Heart right ventricle (tissue), 16 donors: ENCODE results near the gene HAPLN3. TPM values are rescaled to one million over a fixed set of nuclear protein-coding genes. Genes with fewer than 3 reads are reported as not detected.

ENCODE experiments used
- ATAC-seq, 8 donors: fragments of 200-7000 bp; cut with Tn5 transposase; one replicate each; pipeline ENCODE4 v1.9.1; 2020; ENCODE audit warnings: mild to moderate bottlenecking in 8 of 8, moderate library complexity in 8 of 8, moderate number of reproducible peaks in 1 of 8
- DNase-seq, 2 donors: peaks; one replicate each; pipeline ENCODE4 v3.0.0-alpha.2; 2020
- H3K27ac ChIP-seq, 10 donors: fragments of 200-600 bp; sonication (generic) in 2 of 10; one replicate each; pipeline versions ENCODE4 v1.5.0 to v1.8.0; 2020 to 2022; ENCODE audit warnings: mild to moderate bottlenecking in 3 of 10
- H3K27me3 ChIP-seq, 7 donors: fragments of 200-600 bp; one replicate each; pipeline ENCODE4 v1.8.0; 2021 to 2022; ENCODE audit warnings: mild to moderate bottlenecking in 2 of 7
- H3K36me3 ChIP-seq, 9 donors: fragments of 200-600 bp; sonication (generic) in 1 of 9; one replicate each; pipeline versions ENCODE4 v1.5.0 to v1.8.0; 2020 to 2022; ENCODE audit warnings: mild to moderate bottlenecking in 2 of 9
- H3K4me1 ChIP-seq, 9 donors: fragments of 200-600 bp; sonication (generic) in 1 of 9; one replicate each; pipeline versions ENCODE4 v1.5.0 to v1.8.0; 2020 to 2022; ENCODE audit warnings: mild to moderate bottlenecking in 4 of 9
- H3K4me3 ChIP-seq, 10 donors: fragments of 200-600 bp; sonication (generic) in 2 of 10; one replicate each; pipeline versions ENCODE4 v1.5.0 to v1.8.0; 2020 to 2022; ENCODE audit warnings: mild to moderate bottlenecking in 7 of 10, moderate library complexity in 2 of 10
- H3K9me3 ChIP-seq, 11 donors: fragments of 200-600 bp in 10 of 11; sonication (generic) in 2 of 11; one replicate each; pipeline versions ENCODE4 v1.5.0 to v1.8.0; 2013 to 2022; ENCODE audit warnings: mild to moderate bottlenecking in 2 of 11, control low read depth in 1 of 11, moderate library complexity in 1 of 11
- WGBS, 2 donors: extraction: QIAGEN DNeasy Blood & Tissue Kit; methylation state at CpG; one replicate each; pipeline ENCODE4 v1.1.7; 2013; ENCODE audit warnings: inconsistent platforms in 1 of 2; 5-methylcytosine and 5-hydroxymethylcytosine counted together
- intact Hi-C, 10 donors: fragments of 100-400 bp; cut with DNase I; formaldehyde crosslinking; loops; one replicate each; pipeline versions ENCODE4 v1.11.1 to v1.14.2; 2022
- polyA plus RNA-seq, 2 donors: library from polyadenylated mRNA; stranded (reverse); fragments of 200-250 nt; gene quantifications; one replicate each; pipeline ENCODE4 v1.2.3, GENCODE V29; 2013
- total RNA-seq, 10 donors: library from RNA; stranded (reverse); fragmentation: NEBNext Ultra II Directional in 3 of 10; extraction: Animal tissue kit (Norgen Biotek cat#: 25700) in 3 of 10; gene quantifications; one replicate each; pipeline versions ENCODE4 v1.2.1 to v1.2.4, GENCODE V29; 2021 to 2023
- TF ChIP-seq, protein P1 (sequence below), 9 donors: fragments of 200-600 bp; sonication (generic) in 2 of 9; IDR thresholded peaks; one replicate each; pipeline versions ENCODE4 v1.5.0 to v1.8.0; 2021 to 2022; ENCODE audit warnings: antibody characterized with exemption in 9 of 9, mild to moderate bottlenecking in 5 of 9, moderate library complexity in 1 of 9
- donor health status: Arrhythmogenic right ventricular cardiomyopathy.
- donor health status: ischemic (EF 13 %, LVEDD 7.1; RV severe dilation, severe dysfunction).
- donor health status: healthy with polysubstance abuse.
- donor health status: DM: no; HTN: yes; CAD: no.
- donor health status: DM: no; HTN: no; CAD: no.
- donor health status: ischemic (EF 25% LVEDD 6.9; RV normal size, moderate dysfunction).
- donor health status: ischemic (EF 25% LVEDD 5.7; RV mildly dilated, moderate dysfunction).
- donor health status: healthy.
- donor health status: DM: yes; HTN: yes; CAD: no.
- donor health status: Ischemic cardiomyopathy.
- donor health status: ischemic (EF 35%, LVEDD 5.7; RV mildly dilated, moderate dysfunction).
- donor health status: nonischemic (EF 11% LVEDD 7.7; RV severe dilation, severe dysfunction).
- donor health status: DM: yes; HTN: yes; CAD: no.
- donor health status: PGD.
- donor health status: ischemic (EF 29% LVEDD 5.4; RV normal size, mild dysfunction).
- donor health status: nonischemic (EF 23%, LVEDD 6.1; RV moderate dilation, normal function).

HAPLN3 gene
- total and polyA plus RNA-seq, 12 donors, result 1.2 to 25.8 (median 3.8) TPM

DNA sequence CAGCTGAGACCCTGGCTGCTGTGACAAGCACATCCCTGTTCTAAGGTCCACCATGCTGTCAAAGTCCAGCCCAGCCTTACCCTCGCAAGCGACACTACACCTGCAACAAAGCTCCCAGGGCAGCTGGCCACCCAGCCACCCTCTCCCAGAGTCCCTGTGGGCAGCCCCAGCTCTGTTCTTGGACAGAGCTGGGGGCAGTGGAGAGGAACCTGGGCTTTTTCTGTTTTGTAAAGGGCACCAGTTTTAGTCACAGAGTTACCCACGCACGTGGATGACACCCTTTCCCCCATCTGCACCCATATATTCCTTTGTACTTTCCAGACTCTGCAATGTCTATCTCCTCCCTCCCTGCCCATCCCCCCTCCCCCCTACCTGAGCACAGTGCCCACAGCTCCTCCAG, 53.2 kb downstream of the HAPLN3 start:
- Histone ChIP-seq H3K36me3 (no peaks in the 10 kb centered on the region), H3K4me3 (no peak overlapping the region), H3K27me3 (peaks cover 0 to 15% (median 0%) of the 10 kb centered on the region in 7 donors), H3K9me3 (no peaks in the 10 kb centered on the region), H3K27ac (no peak overlapping the region), H3K4me1 (no peaks in the 10 kb centered on the region)
- TF ChIP-seq, protein P1, sequence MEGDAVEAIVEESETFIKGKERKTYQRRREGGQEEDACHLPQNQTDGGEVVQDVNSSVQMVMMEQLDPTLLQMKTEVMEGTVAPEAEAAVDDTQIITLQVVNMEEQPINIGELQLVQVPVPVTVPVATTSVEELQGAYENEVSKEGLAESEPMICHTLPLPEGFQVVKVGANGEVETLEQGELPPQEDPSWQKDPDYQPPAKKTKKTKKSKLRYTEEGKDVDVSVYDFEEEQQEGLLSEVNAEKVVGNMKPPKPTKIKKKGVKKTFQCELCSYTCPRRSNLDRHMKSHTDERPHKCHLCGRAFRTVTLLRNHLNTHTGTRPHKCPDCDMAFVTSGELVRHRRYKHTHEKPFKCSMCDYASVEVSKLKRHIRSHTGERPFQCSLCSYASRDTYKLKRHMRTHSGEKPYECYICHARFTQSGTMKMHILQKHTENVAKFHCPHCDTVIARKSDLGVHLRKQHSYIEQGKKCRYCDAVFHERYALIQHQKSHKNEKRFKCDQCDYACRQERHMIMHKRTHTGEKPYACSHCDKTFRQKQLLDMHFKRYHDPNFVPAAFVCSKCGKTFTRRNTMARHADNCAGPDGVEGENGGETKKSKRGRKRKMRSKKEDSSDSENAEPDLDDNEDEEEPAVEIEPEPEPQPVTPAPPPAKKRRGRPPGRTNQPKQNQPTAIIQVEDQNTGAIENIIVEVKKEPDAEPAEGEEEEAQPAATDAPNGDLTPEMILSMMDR (IDR thresholded peaks at IDR 0.05), result no peak
- intact Hi-C loops, result no loop called here
- 80 to 94% methylated on average over 4 of the region's 4 CpGs for WGBS, 2 donors
- DNase-seq (no peak), ATAC-seq (no peak)

DNA sequence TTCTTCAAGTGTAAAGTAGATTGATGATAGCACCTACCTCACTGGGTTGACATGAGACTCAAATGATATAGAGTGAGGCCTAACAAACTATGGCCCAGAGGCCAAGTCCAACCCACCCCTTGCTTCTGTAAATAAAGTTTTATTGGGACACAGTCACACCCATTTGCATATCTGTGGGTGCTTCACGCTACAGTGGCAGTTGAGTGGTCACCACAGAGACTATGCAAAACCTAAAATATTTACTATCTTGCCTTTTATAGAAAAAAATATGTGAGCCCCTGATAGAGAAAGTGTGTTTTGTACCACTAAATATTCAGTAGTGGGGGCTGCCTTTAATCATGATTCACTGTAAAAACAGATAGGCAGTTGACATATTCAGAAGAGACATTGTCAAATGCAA, 54.1 kb downstream of the HAPLN3 start:
- Histone ChIP-seq H3K9me3 (no peaks in the 10 kb centered on the region), H3K27me3 (peaks cover 0 to 15% (median 0%) of the 10 kb centered on the region in 7 donors), H3K27ac (no peak overlapping the region), H3K4me1 (no peaks in the 10 kb centered on the region), H3K4me3 (no peak overlapping the region), H3K36me3 (no peaks in the 10 kb centered on the region)
- intact Hi-C loops, result no loop called here
- ATAC-seq, result no peak
- 89 to 96% methylated on average over 1 of the region's 1 CpG for WGBS, 2 donors
- no peak for DNase-seq
- TF ChIP-seq, protein P1 (IDR thresholded peaks at IDR 0.05), result no peak

DNA sequence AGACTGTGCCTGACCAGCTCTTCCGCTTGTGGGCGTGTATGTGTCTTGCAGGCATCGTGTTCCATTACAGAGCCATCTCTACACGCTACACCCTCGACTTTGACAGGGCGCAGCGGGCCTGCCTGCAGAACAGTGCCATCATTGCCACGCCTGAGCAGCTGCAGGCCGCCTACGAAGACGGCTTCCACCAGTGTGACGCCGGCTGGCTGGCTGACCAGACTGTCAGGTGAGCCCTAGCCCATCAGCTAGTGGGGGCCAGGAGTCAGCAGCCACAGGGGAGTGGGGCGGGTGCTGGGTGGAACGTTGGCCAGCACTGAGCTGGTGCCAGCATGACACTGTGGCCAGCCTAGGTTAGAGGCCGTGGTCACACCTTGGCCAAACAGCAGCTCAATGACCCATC, 55.4 kb downstream of the HAPLN3 start:
- H3K4me1 ChIP-seq, result no peaks in the 10 kb centered on the region
- 89% methylated on average over 16 of the region's 16 CpGs for WGBS, 2 donors
- H3K9me3 ChIP-seq, result no peaks in the 10 kb centered on the region
- intact Hi-C loops, result loop anchor here in 4 of 10 donors (5.0 to 10.0 kb wide), 3 partner anchors 183 to 365 kb away; partner anchors contain the start of gene AEN (in 1 of the 4)
- H3K4me3 ChIP-seq, result no peak overlapping the region
- DNase-seq (no peak), ATAC-seq (no peak)
- peaks cover 0 to 15% (median 0%) of the 10 kb centered on the region in 7 donors for H3K27me3 ChIP-seq
- TF ChIP-seq, protein P1 (IDR thresholded peaks at IDR 0.05), result no peak
- H3K36me3 ChIP-seq, result no peaks in the 10 kb centered on the region
- no peak overlapping the region for H3K27ac ChIP-seq

DNA sequence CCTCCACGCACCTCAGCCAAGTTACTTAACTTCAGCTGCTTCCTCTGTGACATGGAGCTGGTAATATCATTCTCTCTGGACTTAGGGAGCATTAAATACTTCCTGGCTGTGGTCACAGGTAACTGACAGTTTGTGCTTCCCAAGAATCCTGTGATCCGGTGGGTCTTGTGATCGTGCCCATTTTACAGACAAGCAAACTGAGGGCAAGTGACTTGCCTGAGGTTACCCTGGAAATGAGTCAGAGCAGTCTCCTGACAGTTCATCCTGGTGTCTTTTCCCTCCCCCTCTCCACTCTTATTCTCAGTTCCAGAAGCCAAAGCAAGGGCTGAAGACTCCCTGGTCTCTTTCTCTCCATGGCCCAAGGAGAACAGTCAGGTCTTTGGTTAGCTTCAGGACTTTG, 56.2 kb downstream of the HAPLN3 start:
- DNase-seq, result no peak
- Histone ChIP-seq H3K36me3 (no peaks in the 10 kb centered on the region), H3K27ac (no peak overlapping the region), H3K27me3 (peaks cover 0 to 15% (median 0%) of the 10 kb centered on the region in 7 donors), H3K4me3 (no peak overlapping the region), H3K4me1 (no peaks in the 10 kb centered on the region), H3K9me3 (no peaks in the 10 kb centered on the region)
- TF ChIP-seq, protein P1 (IDR thresholded peaks at IDR 0.05), result no peak
- intact Hi-C loops, result loop anchor here in 4 of 10 donors (5.0 to 10.0 kb wide), 3 partner anchors 182 to 364 kb away; partner anchors contain the start of gene AEN (in 1 of the 4)
- ATAC-seq, result no peak
- WGBS, 2 donors, result 50 to 84% methylated on average over 3 of the region's 3 CpGs
